Neural cell (in vitro differentiated cells): ENCODE data around the gene RRBP1.

ENCODE experiments used
- CTCF ChIP-seq: fragments of 450-650 bp; IDR thresholded peaks from 2 replicates; pipeline ENCODE4 v1.5.1; 2014; ENCODE audit warnings: antibody characterized with exemption, mild to moderate bottlenecking, moderate library complexity; ENCODE audit not compliant: poor library complexity, severe bottlenecking
- EP300 ChIP-seq: fragments of 450-650 bp; conservative IDR thresholded peaks from 2 replicates; pipeline ENCODE4 v1.6.1; 2014; ENCODE audit warnings: antibody characterized with exemption, mild to moderate bottlenecking, moderate library complexity; ENCODE audit not compliant: poor library complexity, severe bottlenecking
- EZH2 ChIP-seq: fragments of 200-600, 300-800 bp; shearing (Covaris generic), sonication (generic); IDR thresholded peaks from 2 replicates; pipeline ENCODE4 v1.6.1; 2014; ENCODE audit warnings: antibody characterized with exemption, low read length, borderline replicate concordance, mild to moderate bottlenecking; ENCODE audit not compliant: insufficient read depth, poor library complexity, severe bottlenecking
- MXI1 ChIP-seq: fragments of 450-650 bp; conservative IDR thresholded peaks from 2 replicates; pipeline ENCODE4 v1.6.1; 2014; ENCODE audit warnings: antibody characterized with exemption, mild to moderate bottlenecking; ENCODE audit not compliant: poor library complexity, severe bottlenecking
- POLR2AphosphoS5 ChIP-seq: IDR thresholded peaks from 2 replicates; pipeline ENCODE4 v1.6.1; 2012
- RAD21 ChIP-seq: fragments of 450-650 bp; conservative IDR thresholded peaks from 2 replicates; pipeline ENCODE4 v1.6.1; 2014; ENCODE audit warnings: antibody characterized with exemption, mild to moderate bottlenecking, moderate library complexity
- REST ChIP-seq: IDR thresholded peaks from 2 replicates; pipeline ENCODE4 v1.6.1; 2012; ENCODE audit warnings: borderline replicate concordance
- SMC3 ChIP-seq: fragments of 450-650 bp; conservative IDR thresholded peaks from 2 replicates; pipeline ENCODE4 v1.6.1; 2014; ENCODE audit warnings: antibody characterized with exemption, mild to moderate bottlenecking, moderate library complexity; ENCODE audit not compliant: poor library complexity
- TAF1 ChIP-seq: IDR thresholded peaks from 2 replicates; pipeline ENCODE4 v1.6.1; 2012; ENCODE audit warnings: low read depth

- TF ChIP-seq RAD21 (no peak), CTCF (no peak), POLR2AphosphoS5 (no peak), EZH2 (no peak), TAF1 (no peak), MXI1 (no peak), EP300 (no peak), SMC3 (no peak), REST (no peak)
Measured at GRCh38 chr20:17731233-17731632, 49.2 kb upstream of the RRBP1 start.
